NCI-H526 (cell line): ENCODE results near the gene YJU2.

Source experiments
- DNase-seq, 2 experiments: peaks; one replicate each; lab custom pipeline; 2025; lab: John Stamatoyannopoulos, UW

Gene YJU2

GRCh38 chr19:4298810-4299550 is 52.1 kb downstream of the YJU2 start:
- DNase-seq, result no peak

DNA sequence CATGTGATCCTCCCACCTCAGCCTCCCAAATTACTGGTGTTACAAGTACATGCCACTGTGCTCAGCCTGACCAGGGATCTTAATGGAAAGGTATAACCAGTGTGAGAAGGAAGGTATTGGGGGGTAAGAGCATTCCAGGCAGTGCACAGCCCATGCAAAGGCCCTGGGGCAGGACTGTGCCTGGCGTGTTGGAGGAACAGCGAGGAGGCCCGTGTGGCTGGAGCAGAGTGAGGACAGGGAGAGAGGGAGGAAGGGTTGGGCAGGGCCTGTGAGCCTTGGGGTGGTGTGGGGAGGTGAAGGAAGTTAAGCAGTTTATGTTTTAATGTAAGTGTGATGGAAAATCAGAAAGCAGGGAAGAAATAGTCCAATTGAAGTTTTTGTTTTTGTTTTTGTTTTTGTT is 53.7 kb downstream of the YJU2 start:
- DNase-seq, result no peak

- DNase-seq, result no peak
Measured at GRCh38 chr19:4301590-4302242, 54.8 kb downstream of the YJU2 start.

DNA sequence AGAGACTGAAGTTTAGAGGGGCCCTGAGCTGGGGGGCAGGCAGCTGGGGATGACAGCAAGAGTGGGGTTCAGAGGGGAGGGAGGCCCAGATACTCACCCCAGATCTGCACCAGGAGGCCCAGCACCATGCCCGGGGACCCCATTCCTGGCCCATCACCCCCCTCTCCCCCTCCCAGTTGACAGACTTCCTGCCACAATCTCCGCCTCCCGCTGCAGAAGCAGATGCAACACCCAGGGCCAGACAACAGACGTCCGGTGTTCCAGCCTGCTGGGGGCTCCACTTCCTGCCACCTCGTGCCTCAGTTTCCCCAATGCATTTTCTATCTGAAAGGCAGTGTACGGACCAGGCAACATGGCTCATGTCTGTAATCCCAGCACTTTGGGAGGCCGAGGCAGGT is 55.4 kb downstream of the YJU2 start, which contains the start of gene TMIGD2:
TMIGD2 (minus strand) TSS at position 147 of the 398 bp plus-strand sequence; CDS start at position 143, 4 bp downstream.
- no peak for DNase-seq

DNA sequence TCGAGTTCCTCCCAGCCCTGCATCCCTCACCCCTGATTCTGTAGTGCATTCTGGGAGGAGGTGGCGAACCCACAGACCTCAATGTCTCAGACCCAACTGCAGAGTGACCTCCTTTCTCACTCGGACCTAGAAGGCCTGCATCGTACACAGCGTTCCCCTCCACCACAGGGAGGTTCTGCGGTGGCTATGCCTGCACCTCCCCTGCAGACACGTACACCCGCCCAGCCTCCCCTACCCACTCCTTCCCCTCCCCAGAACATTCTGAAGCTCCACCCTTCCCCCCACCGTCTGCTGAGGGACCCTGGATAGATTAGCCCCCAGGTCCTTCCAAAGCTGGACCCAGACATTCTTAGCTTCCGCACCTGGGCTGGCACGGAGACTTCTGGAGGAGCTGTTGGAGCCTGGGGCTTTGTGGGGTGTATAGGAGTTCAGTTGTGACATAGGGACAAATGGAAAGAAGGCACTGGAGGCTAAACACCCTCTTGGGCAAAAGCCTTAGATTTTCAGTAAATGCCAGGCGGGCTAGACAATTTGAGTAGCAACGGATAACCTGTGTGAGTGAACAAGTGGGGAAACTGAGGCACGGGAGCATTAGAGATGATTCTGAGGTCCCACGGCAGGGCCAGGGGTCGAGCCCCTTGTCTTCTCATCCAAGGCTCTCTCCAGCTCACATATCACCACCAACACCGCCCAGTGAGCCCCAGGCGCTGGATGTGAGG is 57.1 kb downstream of the YJU2 start:
- peak in 1 of 2 experiments; percentile 18 for DNase-seq

GRCh38 chr19:4304538-4305256 is 57.8 kb downstream of the YJU2 start, which contains the start of gene FSD1:
FSD1 (plus strand) TSS chr19:4304598; CDS start chr19:4304747, 149 bp downstream.
- peak in 1 of 2 experiments; percentile 78 for DNase-seq

DNA sequence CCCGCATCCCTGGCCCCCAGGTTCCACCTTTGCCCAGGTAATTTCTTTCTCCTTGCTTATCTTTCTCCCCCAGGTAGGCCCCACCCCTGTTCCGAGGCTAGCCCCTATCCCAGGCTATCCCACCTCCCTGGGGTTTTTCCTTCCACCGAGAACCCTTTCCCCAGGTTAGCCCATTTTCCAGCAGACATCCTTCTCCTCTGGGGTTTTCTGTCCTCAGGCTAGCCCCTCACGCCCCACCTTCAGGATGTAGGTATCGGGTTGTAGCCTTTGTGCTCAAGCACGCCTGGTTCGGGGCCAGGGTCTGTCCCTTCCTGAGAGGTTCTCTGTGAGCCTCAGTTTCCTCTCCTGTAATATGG is 58.4 kb downstream of the YJU2 start:
- peak in 1 of 2 experiments; percentile 9 for DNase-seq

- DNase-seq, result no peak
Measured at GRCh38 chr19:4305659-4306058, 58.8 kb downstream of the YJU2 start.

GRCh38 chr19:4310247-4311121 is 63.6 kb downstream of the YJU2 start:
- peak in 1 of 2 experiments; percentile 20 for DNase-seq

- DNase-seq, result no peak
Measured at GRCh38 chr19:4313847-4314490, 67.1 kb downstream of the YJU2 start.

GRCh38 chr19:4316956-4317355 is 70.1 kb downstream of the YJU2 start:
- no peak for DNase-seq

DNA sequence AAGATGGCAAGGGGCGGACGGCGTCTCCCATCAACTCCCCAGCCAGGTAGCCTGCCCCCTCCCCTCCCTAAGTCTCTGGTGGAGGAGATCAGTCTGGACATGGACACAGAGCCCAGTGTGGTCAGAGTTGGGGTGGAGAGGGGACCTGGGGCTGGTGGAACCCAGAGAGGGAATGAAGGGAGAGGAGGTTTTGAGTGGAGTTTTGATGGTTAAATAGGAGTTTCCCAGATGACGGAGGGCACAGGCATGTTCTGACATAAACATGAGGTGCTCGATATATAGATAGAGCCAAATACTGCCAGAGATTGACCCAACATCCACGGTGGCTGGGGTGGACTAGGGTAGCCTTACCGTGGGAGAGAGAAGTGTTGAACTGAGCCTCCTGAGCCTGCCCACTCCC is 71.6 kb downstream of the YJU2 start:
- DNase-seq, result no peak
